ENCODE data around the gene OR1L6.

Gene OR1L6

GRCh38 chr9:122777052-122777451, 34.9 kb downstream of the OR1L6 start:
- ChIA-PET CTCF (interaction anchor here (0.6 kb wide), 1 partner anchor 387 kb away, joined by 3 read pairs; no protein-coding TSS in a partner anchor), POLR2A (no interaction called here)
- TF ChIP-seq NFRKB (IDR thresholded peaks at IDR 0.05): no peak
- no peak for TF ChIP-seq LEF1 (IDR thresholded peaks at IDR 0.05; ENCODE audit: borderline replicate concordance)
- no peak for TF ChIP-seq TARDBP (IDR thresholded peaks at IDR 0.05)
- no peak for TF ChIP-seq SUZ12 (IDR thresholded peaks at IDR 0.05)
- TF ChIP-seq FOXA1 (IDR thresholded peaks at IDR 0.05): no peak
- TF ChIP-seq, protein P1, sequence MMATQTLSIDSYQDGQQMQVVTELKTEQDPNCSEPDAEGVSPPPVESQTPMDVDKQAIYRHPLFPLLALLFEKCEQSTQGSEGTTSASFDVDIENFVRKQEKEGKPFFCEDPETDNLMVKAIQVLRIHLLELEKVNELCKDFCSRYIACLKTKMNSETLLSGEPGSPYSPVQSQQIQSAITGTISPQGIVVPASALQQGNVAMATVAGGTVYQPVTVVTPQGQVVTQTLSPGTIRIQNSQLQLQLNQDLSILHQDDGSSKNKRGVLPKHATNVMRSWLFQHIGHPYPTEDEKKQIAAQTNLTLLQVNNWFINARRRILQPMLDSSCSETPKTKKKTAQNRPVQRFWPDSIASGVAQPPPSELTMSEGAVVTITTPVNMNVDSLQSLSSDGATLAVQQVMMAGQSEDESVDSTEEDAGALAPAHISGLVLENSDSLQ (IDR thresholded peaks at IDR 0.05): no peak
- TF ChIP-seq ZNF384 (IDR thresholded peaks at IDR 0.05): no peak
- TF ChIP-seq SP1 (IDR thresholded peaks at IDR 0.05): no peak
- TF ChIP-seq CTBP1 (IDR thresholded peaks at IDR 0.05; ENCODE audit: borderline replicate concordance): no peak
- no peak for TF ChIP-seq HDGF (IDR thresholded peaks at IDR 0.05; ENCODE audit: borderline replicate concordance)
- no peak for TF ChIP-seq L3MBTL2 (conservative IDR thresholded peaks at IDR 0.05)
- DNase-seq (ENCODE audit: extremely low spot score): no peak

DNA sequence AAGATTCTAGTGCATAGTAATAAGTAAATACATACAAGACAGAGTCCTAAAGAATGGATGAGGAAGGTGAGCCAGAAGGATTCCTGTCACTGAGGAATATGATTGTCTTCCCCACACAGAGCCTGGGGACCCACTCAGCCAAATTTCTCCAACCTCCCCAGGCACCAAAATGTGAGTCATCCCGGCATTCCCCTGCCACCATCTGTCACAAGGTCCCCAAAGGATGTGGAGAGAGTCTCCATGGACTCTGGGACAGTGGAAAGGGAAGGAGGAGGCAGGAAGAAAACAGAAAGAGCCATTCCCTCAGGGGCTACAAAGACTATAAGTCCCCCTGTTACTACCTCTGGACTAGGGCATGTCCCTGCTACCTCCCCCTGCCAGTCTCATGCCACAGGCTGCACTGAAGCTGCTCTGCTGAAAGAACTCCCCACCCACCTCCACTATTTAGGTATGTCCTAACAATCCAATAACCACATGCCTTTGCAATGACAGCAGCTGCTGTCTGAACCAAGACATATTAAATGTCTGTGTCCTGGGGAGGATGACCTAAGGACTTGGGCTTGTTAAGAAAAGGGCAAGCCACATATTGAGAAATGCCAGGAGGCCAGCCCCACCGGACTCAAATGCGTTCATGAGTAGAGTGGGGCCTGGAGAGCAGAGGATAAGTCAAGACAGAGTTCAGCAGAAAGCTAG, 36.0 kb downstream of the OR1L6 start:
- ChIA-PET CTCF (no interaction called here), POLR2A (no interaction called here)
- TF ChIP-seq ELF4 (IDR thresholded peaks at IDR 0.05) (no peak), FOXM1 (IDR thresholded peaks at IDR 0.05; ENCODE audit: borderline replicate concordance) (no peak), CTBP1 (IDR thresholded peaks at IDR 0.05; ENCODE audit: borderline replicate concordance) (no peak), L3MBTL2 (conservative IDR thresholded peaks at IDR 0.05) (no peak), ZNF384 (IDR thresholded peaks at IDR 0.05) (no peak), SUZ12 (IDR thresholded peaks at IDR 0.05) (no peak), LEF1 (IDR thresholded peaks at IDR 0.05; ENCODE audit: borderline replicate concordance) (no peak), ARNT (IDR thresholded peaks at IDR 0.05) (no peak), TARDBP (IDR thresholded peaks at IDR 0.05) (no peak)
- no peak for DNase-seq (ENCODE audit: extremely low spot score)

- no peak for TF ChIP-seq SP1 (IDR thresholded peaks at IDR 0.05)
- TF ChIP-seq HDGF (IDR thresholded peaks at IDR 0.05; ENCODE audit: borderline replicate concordance): no peak
- no peak for TF ChIP-seq NFRKB (IDR thresholded peaks at IDR 0.05)
- TF ChIP-seq LEF1 (IDR thresholded peaks at IDR 0.05; ENCODE audit: borderline replicate concordance): no peak
- TF ChIP-seq FOXA1 (IDR thresholded peaks at IDR 0.05): no peak
- no peak for TF ChIP-seq BHLHE40 (IDR thresholded peaks at IDR 0.05; ENCODE audit: borderline replicate concordance)
- TF ChIP-seq SUZ12 (IDR thresholded peaks at IDR 0.05): no peak
- TF ChIP-seq CTBP1 (IDR thresholded peaks at IDR 0.05; ENCODE audit: borderline replicate concordance): no peak
- TF ChIP-seq, protein P1 (IDR thresholded peaks at IDR 0.05): no peak
- TF ChIP-seq ARNT (IDR thresholded peaks at IDR 0.05): no peak
- TF ChIP-seq TARDBP (IDR thresholded peaks at IDR 0.05): no peak
- no peak for TF ChIP-seq FOXK2 (IDR thresholded peaks at IDR 0.05)
- TF ChIP-seq ELF4 (IDR thresholded peaks at IDR 0.05): no peak
- TF ChIP-seq FOXM1 (IDR thresholded peaks at IDR 0.05; ENCODE audit: borderline replicate concordance): no peak
- no peak for TF ChIP-seq L3MBTL2 (conservative IDR thresholded peaks at IDR 0.05)
- TF ChIP-seq ZNF384 (IDR thresholded peaks at IDR 0.05): no peak
- POLR2A ChIA-PET: no interaction called here
Measured at GRCh38 chr9:122779181-122779580, 37.1 kb downstream of the OR1L6 start.

DNA sequence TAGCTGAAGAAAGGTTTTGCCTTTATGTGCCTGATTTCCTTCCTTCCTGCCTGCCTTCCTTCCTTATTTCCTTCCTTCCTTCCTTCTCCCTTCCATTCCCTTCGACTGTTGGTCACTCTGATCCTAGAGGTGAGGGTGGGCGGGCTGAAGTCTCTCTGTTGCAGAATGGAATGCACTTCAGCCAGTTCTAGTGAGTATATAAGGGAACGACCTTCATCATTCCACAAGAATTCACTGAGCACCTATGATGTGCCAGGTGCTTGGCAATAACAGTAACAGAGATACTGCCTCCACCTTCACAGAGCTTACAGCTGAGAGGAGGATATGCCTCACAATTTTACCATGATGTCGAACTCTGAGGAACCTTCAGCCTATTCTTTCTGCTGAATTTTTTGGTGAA, 37.9 kb downstream of the OR1L6 start:
- POLR2A ChIA-PET: no interaction called here
- CTCF ChIA-PET: no interaction called here

More at GRCh38 chr9:122779181-122779580, 37.1 kb downstream of the OR1L6 start:
- DNase-seq (ENCODE audit: extremely low spot score): no peak
- CTCF ChIA-PET: no interaction called here

DNA sequence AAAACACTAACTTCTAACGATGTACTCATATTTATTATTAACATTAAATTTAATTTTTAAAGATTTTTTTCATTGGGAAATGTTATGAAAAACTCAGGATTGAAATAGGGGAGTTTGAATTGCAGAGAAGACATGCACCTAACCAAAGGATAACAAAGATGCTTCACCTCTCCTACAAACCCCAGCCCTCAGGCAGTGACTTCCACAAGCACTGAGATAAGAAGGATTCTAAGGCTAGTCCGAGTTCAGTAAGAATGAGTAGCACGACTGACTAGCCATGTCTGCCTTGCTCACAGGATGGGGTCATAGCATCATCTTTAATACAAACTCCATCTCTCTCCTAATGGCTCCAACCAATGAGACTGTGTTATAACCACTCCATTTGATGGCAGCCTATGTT, 39.6 kb downstream of the OR1L6 start:
- TF ChIP-seq CTBP1 (IDR thresholded peaks at IDR 0.05; ENCODE audit: borderline replicate concordance) (no peak), ZNF384 (IDR thresholded peaks at IDR 0.05) (no peak), FOXK2 (IDR thresholded peaks at IDR 0.05) (no peak), FOXM1 (IDR thresholded peaks at IDR 0.05; ENCODE audit: borderline replicate concordance) (no peak), ELF4 (IDR thresholded peaks at IDR 0.05) (no peak), LEF1 (IDR thresholded peaks at IDR 0.05; ENCODE audit: borderline replicate concordance) (no peak), SP1 (IDR thresholded peaks at IDR 0.05) (no peak)
- ChIA-PET CTCF (no interaction called here), POLR2A (no interaction called here)
- DNase-seq (ENCODE audit: extremely low spot score): no peak

More for the DNA sequence above, 37.9 kb downstream of the OR1L6 start:
- no peak for DNase-seq (ENCODE audit: extremely low spot score)
- TF ChIP-seq BHLHE40 (IDR thresholded peaks at IDR 0.05; ENCODE audit: borderline replicate concordance) (no peak), TARDBP (IDR thresholded peaks at IDR 0.05) (no peak), ELF4 (IDR thresholded peaks at IDR 0.05) (no peak), NFRKB (IDR thresholded peaks at IDR 0.05) (no peak), SUZ12 (IDR thresholded peaks at IDR 0.05) (no peak), SP1 (IDR thresholded peaks at IDR 0.05) (no peak)

DNA sequence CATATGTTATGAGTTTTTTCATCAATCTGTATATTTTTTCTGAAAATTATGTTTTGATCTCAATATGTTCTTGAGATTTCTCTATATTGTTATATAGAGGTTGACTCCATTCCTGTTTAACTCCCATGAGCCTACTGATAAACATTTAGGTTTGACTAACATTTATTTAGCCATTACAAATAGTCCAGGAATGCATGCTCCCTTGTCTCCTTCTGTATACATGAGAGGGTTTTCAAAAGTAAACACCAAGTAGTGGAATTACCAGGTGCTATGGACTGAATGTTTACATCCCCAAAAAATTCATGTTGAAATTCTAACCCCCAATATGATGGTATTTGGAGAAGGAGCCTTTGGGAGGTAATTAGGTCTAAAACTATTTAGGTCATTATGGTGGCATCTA, 43.2 kb downstream of the OR1L6 start:
- TF ChIP-seq TARDBP (IDR thresholded peaks at IDR 0.05): no peak
- DNase-seq (ENCODE audit: extremely low spot score): no peak
- ChIA-PET CTCF (no interaction called here), POLR2A (no interaction called here)

DNA sequence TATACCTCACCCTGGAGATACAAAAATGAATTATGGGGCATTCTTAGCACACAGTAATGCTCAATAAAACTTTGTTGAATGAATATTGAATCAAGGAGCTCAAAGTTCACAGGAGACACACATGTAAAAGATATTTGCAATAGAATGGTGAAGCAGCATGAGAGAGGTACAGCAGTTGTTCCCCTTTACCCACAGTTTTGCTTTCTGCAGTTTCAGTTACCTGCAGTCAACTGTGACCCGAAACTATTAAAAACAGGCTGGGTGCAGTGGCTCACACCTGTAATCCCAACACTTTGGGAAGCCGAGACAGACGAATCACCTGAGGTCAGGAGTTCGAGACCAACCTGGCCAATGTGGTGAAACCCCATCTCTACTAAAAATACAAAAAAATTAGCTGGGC, 44.2 kb downstream of the OR1L6 start:
- CTCF ChIA-PET: no interaction called here
- no peak for DNase-seq (ENCODE audit: extremely low spot score)
- POLR2A ChIA-PET: no interaction called here
- TF ChIP-seq NFRKB (IDR thresholded peaks at IDR 0.05) (no peak), FOXK2 (IDR thresholded peaks at IDR 0.05) (no peak), SUZ12 (IDR thresholded peaks at IDR 0.05) (no peak), L3MBTL2 (conservative IDR thresholded peaks at IDR 0.05) (no peak), TARDBP (IDR thresholded peaks at IDR 0.05) (no peak)

Measured in HEK293T (cell line).